HUDEP-2 (cell line): ENCODE data around the gene OR2A14.
"Not testable (repeated sequence)": the region's sequence is repeated elsewhere in the genome, so short reads cannot be mapped to it uniquely, and the experiment has no call there.

Experiments
- DNase-seq, 76 experiments: peaks; one replicate each; lab custom pipeline; 2025; ENCODE audit not compliant: unreplicated experiment in 76 of 76; lab: John Stamatoyannopoulos, UW

OR2A14 gene

GRCh38 chr7:144122876-144123275 lies at the start of gene OR2A14:
Gene OR2A14 (plus strand): TSS chr7:144123176. CDS start chr7:144129113, 5,937 bp downstream.
- no peak for DNase-seq

GRCh38 chr7:144074374-144074773 lies 48.6 kb upstream of the OR2A14 start:
- DNase-seq: no peak

- no peak for DNase-seq
Observed at GRCh38 chr7:144085978-144086377, 37.0 kb upstream of the OR2A14 start, which contains the start of gene OR2A12. Gene OR2A12 (plus strand): TSS chr7:144086278. CDS start chr7:144095108, 8,830 bp downstream.

- no peak for DNase-seq
Observed at GRCh38 chr7:144086730-144087129, 36.2 kb upstream of the OR2A14 start.

GRCh38 chr7:144087230-144087629 lies 35.7 kb upstream of the OR2A14 start:
- DNase-seq: no peak

GRCh38 chr7:144090667-144091066 lies 32.3 kb upstream of the OR2A14 start:
- DNase-seq: no peak

- no peak for DNase-seq
Observed at GRCh38 chr7:144098776-144099175, 24.2 kb upstream of the OR2A14 start.

- no peak for DNase-seq
Observed at GRCh38 chr7:144100607-144101006, 22.4 kb upstream of the OR2A14 start.

GRCh38 chr7:144102041-144102440 lies 20.9 kb upstream of the OR2A14 start:
- DNase-seq: no peak

- no peak for DNase-seq
Observed at GRCh38 chr7:144105211-144105610, 17.8 kb upstream of the OR2A14 start.

GRCh38 chr7:144109283-144109682 lies 13.7 kb upstream of the OR2A14 start, which contains the start of gene OR2A2:
Gene OR2A2 (plus strand): TSS chr7:144109583. CDS start chr7:144109583, 0 bp downstream.
- no peak for DNase-seq

- no peak for DNase-seq
Observed at GRCh38 chr7:144110272-144110671, 12.7 kb upstream of the OR2A14 start.

- no peak for DNase-seq
Observed at GRCh38 chr7:144113651-144114050, 9.3 kb upstream of the OR2A14 start.

- DNase-seq: no peak
Observed at GRCh38 chr7:144118341-144118740, 4.6 kb upstream of the OR2A14 start.

GRCh38 chr7:144127714-144128334 lies 4.8 kb downstream of the OR2A14 start:
- peak in 71 of 76 experiments; percentile 1 to 79 (median 57) for DNase-seq

GRCh38 chr7:144129601-144130000 lies 6.6 kb downstream of the OR2A14 start:
- not testable (repeated sequence) for DNase-seq

- no peak for DNase-seq
Observed at GRCh38 chr7:144130730-144131129, 7.8 kb downstream of the OR2A14 start.

GRCh38 chr7:144132262-144132661 lies 9.3 kb downstream of the OR2A14 start:
- no peak for DNase-seq

- DNase-seq: no peak
Observed at GRCh38 chr7:144133307-144133706, 10.3 kb downstream of the OR2A14 start.

- no peak for DNase-seq
Observed at GRCh38 chr7:144134116-144134515, 11.1 kb downstream of the OR2A14 start.

- no peak for DNase-seq
Observed at GRCh38 chr7:144137501-144137900, 14.5 kb downstream of the OR2A14 start.

GRCh38 chr7:144142187-144142586 lies 19.2 kb downstream of the OR2A14 start:
- no peak for DNase-seq

GRCh38 chr7:144144426-144144825 lies 21.4 kb downstream of the OR2A14 start:
- DNase-seq: no peak
